Stimulated activated CD4-positive, alpha-beta T cell treated with anti-CD3 and anti-CD28 coated beads, Interleukin-4, amount 100 ng/mL, for 4 hours (primary cell): ENCODE results near the gene LRRC7.
"Not testable (repeated sequence)": the region's sequence is repeated elsewhere in the genome, so short reads cannot be mapped to it uniquely, and the experiment has no call there.

ENCODE experiments used
- DNase-seq, 2 experiments: peaks; one replicate each; pipeline ENCODE4 v3.0.0-alpha.2; 2020

Gene LRRC7

GRCh38 chr1:69777971-69778370, 210.2 kb downstream of the LRRC7 start:
- DNase-seq = no peak

GRCh38 chr1:69787151-69787550, 219.4 kb downstream of the LRRC7 start:
- no peak for DNase-seq

GRCh38 chr1:69791311-69791710, 223.6 kb downstream of the LRRC7 start:
- no peak for DNase-seq

DNA sequence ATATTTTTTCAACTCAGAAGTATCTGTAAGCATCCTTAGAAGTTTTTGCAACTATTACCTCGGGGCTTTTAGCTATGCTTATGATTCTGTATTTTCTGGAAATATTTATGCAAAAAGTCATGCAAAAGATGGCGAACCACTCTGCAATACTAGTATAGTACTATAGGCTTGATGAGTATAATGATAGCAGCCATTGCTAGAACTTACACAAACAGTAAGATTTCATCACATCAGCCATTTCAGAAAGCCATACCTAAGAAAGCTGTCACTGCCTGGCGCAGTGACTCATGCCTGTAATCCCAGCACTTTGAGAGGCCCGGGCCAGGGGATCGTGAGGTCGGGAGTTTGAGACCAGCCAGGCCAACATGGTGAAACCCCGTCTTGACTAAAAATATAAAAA, 227.1 kb downstream of the LRRC7 start:
- no peak for DNase-seq

- DNase-seq = no peak
Measured at GRCh38 chr1:69814926-69815325, 247.2 kb downstream of the LRRC7 start.

GRCh38 chr1:69824932-69825331, 257.2 kb downstream of the LRRC7 start:
- no peak for DNase-seq

DNA sequence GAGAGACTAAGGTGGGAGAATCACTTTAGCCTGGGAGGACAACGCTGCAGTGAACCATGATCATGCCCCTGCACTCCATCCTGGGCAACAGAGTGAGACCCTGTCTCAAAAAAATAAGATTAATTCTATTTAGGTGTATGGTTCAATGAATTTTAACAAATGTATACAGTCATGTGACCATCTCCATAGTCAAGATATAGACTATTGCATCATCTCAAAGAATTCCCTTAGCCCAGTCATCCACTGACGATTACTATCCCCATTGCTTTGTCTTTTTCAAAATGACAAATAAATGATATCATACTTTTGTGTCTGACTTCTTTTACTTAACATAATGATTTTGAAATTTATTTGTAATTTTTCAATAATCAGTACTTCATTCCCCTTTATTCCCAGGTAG, 260.0 kb downstream of the LRRC7 start:
- DNase-seq = no peak

DNA sequence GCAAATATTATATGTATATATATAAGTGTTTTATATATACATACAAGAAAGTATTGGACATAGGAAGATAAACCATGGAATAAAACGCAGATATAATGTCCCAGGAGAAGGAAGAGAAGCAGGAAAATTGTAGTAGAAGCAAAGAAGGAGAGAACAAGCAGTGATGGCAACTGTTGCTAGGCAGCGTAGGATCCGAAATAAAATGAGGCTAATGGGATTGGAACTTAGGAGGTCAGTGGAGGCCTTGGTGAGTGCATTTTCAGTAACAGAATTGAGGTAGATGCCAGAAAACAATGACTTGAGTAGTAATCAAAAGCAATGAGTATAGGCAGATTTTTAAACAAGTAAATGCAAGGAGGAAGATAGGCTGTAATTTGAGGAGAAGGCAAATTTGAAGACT, 265.8 kb downstream of the LRRC7 start:
- DNase-seq = no peak

DNA sequence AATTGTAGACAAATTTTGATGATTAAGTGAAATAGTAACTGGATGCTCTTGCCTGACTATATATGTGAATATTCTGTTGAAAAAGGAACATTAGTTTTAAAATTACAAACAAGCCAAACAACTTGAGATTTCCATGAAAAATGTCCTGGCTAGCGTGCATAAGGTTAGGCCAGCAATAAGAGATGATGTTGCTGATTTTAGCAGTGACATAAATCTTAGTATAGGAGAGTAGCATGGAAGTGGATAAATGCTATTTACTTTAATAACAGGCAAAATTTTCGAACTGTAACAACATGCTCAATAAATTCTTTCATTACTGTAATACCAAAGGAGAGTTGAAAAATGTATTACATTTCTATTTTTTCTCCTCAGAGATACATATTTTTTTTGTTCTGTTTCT, 266.6 kb downstream of the LRRC7 start:
- no peak for DNase-seq

DNA sequence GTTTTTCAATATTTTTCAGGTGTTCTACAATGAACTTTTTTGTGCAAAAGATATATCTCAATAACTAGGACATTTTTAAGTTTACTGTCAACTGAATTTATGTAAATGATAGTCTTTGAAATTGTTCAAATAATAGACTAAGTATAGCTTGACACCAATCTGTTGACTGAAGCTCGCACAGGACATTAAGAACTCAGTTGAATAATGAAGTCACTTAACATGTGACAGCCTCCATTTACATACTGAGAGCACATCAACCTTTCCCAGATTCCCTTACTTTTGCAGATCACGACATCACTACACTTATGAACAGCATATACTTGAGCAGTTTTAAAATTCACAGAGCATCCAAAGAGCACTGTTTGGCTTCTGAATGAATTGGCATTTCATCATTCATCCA, 268.2 kb downstream of the LRRC7 start:
- no peak for DNase-seq

DNA sequence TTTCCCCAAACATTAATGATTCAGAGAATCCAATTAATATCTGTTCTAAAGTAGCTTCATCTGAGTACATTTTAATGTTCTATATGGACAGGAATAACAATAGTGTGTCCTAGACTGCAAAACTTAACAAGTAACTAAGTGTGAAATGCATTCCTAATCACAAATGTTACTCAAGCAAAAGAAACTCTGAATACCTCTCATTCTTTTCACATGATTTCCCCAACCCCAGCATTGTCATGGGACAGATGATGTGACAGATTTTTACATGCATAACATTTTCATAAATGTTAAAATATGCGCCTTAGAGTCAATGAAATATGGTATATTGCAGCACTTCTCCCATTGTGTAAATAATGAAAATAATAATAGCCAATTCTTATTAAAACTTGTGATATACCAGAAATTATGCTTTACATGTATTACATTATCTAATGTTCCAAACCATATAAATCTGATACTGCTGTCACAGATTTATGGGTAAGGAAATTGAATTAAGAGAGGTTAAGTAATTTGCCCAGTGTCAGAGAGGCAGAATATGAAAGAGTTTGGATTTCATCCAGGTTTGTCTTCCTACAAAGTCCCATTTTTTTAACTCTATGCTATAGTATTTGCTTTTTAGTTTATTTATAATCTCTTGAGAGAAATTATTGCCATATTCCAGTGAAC, 269.4 kb downstream of the LRRC7 start:
- DNase-seq = no peak

- no peak for DNase-seq
Measured at GRCh38 chr1:69842326-69842725, 274.6 kb downstream of the LRRC7 start.

DNA sequence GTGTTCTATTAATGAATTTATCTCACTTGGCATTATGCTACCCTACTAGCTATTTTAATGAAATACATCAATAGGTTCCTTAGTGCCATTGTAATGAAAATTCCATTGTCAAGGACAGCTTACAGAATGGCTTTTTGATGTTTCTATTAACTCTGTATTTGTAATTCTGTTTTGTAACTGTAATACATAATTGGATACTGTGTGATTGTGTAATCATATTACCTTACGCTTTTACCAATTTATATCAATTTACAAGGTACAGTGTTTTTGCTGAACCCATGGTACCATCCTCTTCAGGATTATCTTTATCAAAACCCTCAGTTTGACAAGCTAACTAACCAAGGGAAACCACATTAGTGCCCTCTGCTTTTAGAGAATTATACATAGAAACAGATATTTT, 277.9 kb downstream of the LRRC7 start:
- DNase-seq = no peak

DNA sequence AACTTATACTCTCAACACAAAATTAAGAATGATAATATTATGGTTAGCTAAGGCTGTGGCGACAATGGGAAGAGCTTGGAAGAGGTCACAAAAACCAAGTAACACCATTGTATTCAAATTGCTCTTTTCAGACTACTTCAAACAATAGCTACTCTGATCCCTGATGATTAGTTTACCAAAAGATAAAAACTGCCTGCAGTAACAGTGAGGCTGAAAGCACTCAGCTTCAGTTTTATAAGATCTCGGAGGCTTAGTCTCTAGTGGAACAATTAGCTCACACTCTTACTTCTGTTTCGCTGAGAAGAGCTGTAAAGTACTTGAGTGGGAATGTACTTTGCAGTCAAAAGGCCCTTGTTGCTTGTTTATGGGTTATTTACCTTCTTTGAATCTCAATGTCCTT, 278.5 kb downstream of the LRRC7 start:
- no peak for DNase-seq

DNA sequence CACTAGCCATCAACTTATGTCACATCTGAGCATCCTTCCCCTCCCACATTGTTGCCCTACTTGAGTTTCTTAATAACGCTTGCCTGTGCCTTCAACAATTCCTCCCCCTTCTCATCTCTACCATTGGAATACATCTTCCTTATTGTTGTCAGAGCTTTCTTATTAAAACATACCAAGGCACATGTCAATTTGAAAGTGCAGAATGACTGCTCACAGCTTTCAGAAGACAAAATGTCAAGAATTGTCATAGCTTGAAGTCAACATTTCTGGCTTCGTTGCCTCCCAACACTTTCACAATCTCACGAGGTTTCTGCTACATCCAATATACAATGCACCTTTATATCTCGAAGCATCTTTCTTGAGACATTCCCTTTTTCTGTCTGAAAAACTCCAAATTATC, 279.9 kb downstream of the LRRC7 start:
- DNase-seq = no peak

DNA sequence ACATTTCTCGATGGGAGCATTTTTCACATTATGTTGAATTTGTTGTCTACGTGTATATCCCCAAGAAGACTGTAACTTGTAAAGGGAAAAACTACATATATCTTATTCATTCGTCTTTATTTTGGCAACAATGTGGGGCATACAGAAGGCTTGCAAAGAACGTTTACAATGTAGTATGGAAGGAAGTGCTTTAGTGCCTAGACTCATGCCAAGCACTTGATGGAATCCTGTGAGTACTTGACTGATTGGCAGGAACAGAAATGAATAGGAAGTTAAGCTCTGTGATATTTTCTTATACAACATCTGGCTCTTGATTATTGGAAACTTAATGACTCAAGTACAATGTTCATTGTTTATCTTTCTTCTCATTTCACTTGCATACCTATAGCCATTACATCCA, 284.4 kb downstream of the LRRC7 start:
- DNase-seq = no peak

DNA sequence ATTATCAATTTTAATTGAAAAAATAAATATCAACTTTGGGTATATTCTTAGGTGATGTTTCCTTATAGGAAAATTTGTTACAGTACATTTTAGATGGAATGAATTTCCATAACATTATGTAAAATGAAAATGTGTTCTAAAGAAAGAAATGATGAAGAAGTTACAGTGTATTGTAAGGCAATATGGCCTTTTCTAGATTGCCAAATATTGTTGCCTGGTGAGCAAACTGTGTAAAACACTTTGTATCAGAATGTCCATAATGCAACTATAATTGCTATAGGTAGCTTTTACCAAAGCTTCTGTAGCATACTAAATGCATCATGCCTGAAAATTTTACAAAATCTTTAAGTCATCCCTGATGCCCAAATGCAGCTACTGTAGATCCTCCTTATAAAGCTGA, 285.0 kb downstream of the LRRC7 start:
- no peak for DNase-seq

- DNase-seq = no peak
Measured at GRCh38 chr1:69858534-69858933, 290.8 kb downstream of the LRRC7 start.

DNA sequence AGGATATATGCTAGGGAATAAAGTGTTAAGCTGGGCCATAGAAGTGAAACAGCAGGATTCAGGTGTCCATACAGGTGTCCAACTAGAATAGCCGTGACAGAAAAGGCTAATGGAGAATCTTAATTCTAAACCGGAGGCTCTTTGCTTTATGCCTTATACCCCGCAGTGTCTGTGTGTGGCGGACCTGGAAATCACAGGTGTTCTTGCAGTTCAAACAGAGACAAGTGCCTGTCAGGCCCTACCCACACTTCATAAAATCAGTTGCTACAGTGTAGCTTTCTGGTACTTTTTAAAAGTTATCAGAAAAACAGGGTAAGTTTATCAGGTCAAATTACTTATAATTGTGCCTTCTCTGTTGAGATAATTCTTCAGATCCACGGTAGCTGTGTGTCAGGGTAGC, 293.9 kb downstream of the LRRC7 start:
- DNase-seq = no peak

GRCh38 chr1:69862906-69863305, 295.2 kb downstream of the LRRC7 start:
- no peak for DNase-seq

GRCh38 chr1:69863704-69864103, 296.0 kb downstream of the LRRC7 start:
- DNase-seq = no peak

DNA sequence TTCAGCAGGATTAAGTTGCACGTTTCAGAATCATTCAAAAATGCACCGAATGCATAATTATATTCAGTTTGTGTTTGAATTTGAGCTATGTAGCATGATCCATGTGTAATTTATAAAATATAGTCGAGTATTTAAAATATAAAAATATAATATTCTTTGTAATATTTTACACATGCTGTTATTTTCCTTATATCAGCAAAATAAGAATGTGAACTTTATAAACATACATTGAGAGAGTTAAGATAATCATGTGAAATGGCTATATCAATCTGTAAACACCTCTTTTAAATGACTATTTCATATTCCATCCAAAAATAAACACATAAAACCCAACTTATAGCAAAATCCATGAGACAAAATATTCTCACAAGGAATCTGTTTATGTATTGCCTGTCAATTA, 303.7 kb downstream of the LRRC7 start:
- no peak for DNase-seq

GRCh38 chr1:69878338-69878737, 310.6 kb downstream of the LRRC7 start:
- no peak for DNase-seq

DNA sequence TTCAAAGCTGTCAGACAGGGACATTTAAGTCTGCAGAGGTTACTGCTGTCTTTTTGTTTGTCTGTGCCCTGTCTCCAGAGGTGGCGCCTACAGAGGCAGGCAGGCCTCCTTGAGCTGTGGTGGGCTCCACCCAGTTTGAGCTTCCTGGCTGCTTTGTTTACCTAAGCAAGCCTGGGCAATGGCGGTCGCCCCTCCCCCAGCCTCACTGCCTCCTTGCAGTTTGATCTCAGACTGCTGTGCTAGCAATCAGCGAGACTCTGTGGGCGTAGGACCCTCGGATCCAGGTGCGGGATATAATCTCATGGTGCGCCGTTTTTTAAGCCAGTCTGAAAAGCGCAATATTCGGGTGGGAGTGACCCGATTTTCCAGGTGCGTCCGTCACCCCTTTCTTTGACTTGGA, 320.3 kb downstream of the LRRC7 start:
- not testable (repeated sequence) for DNase-seq

GRCh38 chr1:69888657-69889056, 320.9 kb downstream of the LRRC7 start:
- no peak for DNase-seq
